ENCODE results near the gene C14orf119.

C14orf119 gene

GRCh38 chr14:23128969-23129758 lies 33.9 kb downstream of the C14orf119 start:
- DNase-seq, result no peak

- no peak for DNase-seq
Measured at GRCh38 chr14:23129759-23130316, 34.5 kb downstream of the C14orf119 start.

- DNase-seq, result no peak
Measured at GRCh38 chr14:23130871-23131270, 35.6 kb downstream of the C14orf119 start.

GRCh38 chr14:23131482-23131881 lies 36.2 kb downstream of the C14orf119 start:
- DNase-seq, result no peak

GRCh38 chr14:23132970-23133369 lies 37.7 kb downstream of the C14orf119 start:
- no peak for DNase-seq

- DNase-seq, result no peak
Measured at GRCh38 chr14:23136566-23137133, 41.3 kb downstream of the C14orf119 start.

- DNase-seq, result no peak
Measured at GRCh38 chr14:23137192-23137812, 42.0 kb downstream of the C14orf119 start.

GRCh38 chr14:23137813-23138535 lies 42.7 kb downstream of the C14orf119 start:
- no peak for DNase-seq

GRCh38 chr14:23139874-23140273 lies 44.6 kb downstream of the C14orf119 start:
- no peak for DNase-seq

- DNase-seq, result no peak
Measured at GRCh38 chr14:23140371-23140770, 45.1 kb downstream of the C14orf119 start.

- DNase-seq, result no peak
Measured at GRCh38 chr14:23141706-23142444, 46.6 kb downstream of the C14orf119 start.

- DNase-seq, result no peak
Measured at GRCh38 chr14:23142826-23143225, 47.5 kb downstream of the C14orf119 start.

GRCh38 chr14:23143911-23144310 lies 48.6 kb downstream of the C14orf119 start:
- no peak for DNase-seq

GRCh38 chr14:23145794-23146350 lies 50.6 kb downstream of the C14orf119 start:
- DNase-seq, result no peak

GRCh38 chr14:23146351-23146910 lies 51.1 kb downstream of the C14orf119 start:
- DNase-seq, result no peak

GRCh38 chr14:23146980-23147379 lies 51.7 kb downstream of the C14orf119 start:
- no peak for DNase-seq

GRCh38 chr14:23147676-23148075 lies 52.4 kb downstream of the C14orf119 start:
- no peak for DNase-seq

GRCh38 chr14:23148591-23149249 lies 53.4 kb downstream of the C14orf119 start:
- no peak for DNase-seq

- DNase-seq, result no peak
Measured at GRCh38 chr14:23149745-23150144, 54.4 kb downstream of the C14orf119 start.
